ENCODE measurements around the gene BLOC1S3. TPM values are rescaled to one million over a fixed set of nuclear protein-coding genes. Genes with fewer than 3 reads are reported as not detected.

Gene BLOC1S3
- total and polyA plus RNA-seq, 10 donors = 5.0 to 31.7 (median 16.4) TPM

GRCh38 chr19:45153339-45154063 lies 25.1 kb upstream of the BLOC1S3 start:
- H3K36me3 ChIP-seq = peaks cover 0 to 5% (median 0%) of the 10 kb centered on the region in 6 donors
- peaks cover 0 to 82% (median 41%) of the 10 kb centered on the region in 7 donors for H3K27me3 ChIP-seq (replicated peaks in 1 of 7)
- TF ChIP-seq POLR2A (IDR thresholded peaks at IDR 0.05) = no peak
- TF ChIP-seq CTCF (IDR thresholded peaks at IDR 0.05 in 8 of 11, conservative IDR thresholded peaks at IDR 0.05 in 3 of 11) = no peak
- peak in 2 of 3 donors; percentile 14 to 33 for TF ChIP-seq POLR2AphosphoS5 (IDR thresholded peaks at IDR 0.05)
- peaks cover 25 to 33% (median 29%) of the 10 kb centered on the region in 6 donors for H3K4me1 ChIP-seq
- no peaks in the 10 kb centered on the region for H3K9me3 ChIP-seq
- peak overlapping the region in 2 of 8 donors; percentile 6 to 46 for H3K27ac ChIP-seq
- no peak for DNase-seq
- intact Hi-C loops (cut with DNase I; ENCODE audit: low total_unique reads) = no loop called here
- WGBS, 5 donors = 2 to 7% (median 4%) methylated on average over 31 to 69 of the region's 69 CpGs
- peak overlapping the region; percentile 23 to 67 (median 36) for H3K4me3 ChIP-seq

- DNase-seq = no peak
- TF ChIP-seq CTCF (IDR thresholded peaks at IDR 0.05 in 8 of 11, conservative IDR thresholded peaks at IDR 0.05 in 3 of 11) (no peak), POLR2AphosphoS5 (IDR thresholded peaks at IDR 0.05) (peak in 1 of 3 donors; percentile 15)
- WGBS, 5 donors = 53 to 67% (median 60%) methylated on average over 16 to 19 of the region's 19 CpGs
Measured at GRCh38 chr19:45154064-45154827, 24.3 kb upstream of the BLOC1S3 start.

DNA sequence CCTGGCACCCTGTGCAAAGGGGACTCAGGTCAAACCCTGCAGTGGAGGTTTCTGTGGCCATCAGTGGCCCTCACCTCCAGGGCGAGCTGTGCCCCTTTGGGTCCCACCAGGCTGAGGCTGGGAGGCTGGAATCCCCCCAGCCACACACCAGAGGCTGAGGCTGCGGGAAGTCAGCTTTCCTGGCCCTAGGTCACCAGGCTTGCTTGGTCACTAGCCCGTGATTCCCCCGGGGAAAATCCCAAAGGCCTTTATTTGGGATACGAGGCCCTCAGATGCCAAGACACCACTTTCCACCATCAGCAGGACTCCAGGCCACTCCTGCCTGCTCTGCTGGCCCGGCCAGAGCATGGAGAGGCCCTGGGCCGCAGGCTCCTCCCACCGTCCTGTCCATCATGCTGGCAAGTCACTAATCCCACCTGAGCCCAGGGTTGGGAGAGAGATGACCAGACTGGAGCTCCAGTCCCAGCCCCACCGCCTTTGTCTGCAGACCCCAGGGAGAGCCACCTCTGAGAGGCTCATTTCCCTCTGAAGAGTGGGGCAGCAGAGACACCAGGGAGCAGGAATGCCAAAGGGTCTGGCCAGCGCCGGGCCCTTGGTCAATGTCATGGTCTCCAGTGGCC lies 22.5 kb upstream of the BLOC1S3 start:
- intact Hi-C loops (cut with DNase I; ENCODE audit: low total_unique reads) = no loop called here
- no peak overlapping the region for H3K27ac ChIP-seq
- no peak for TF ChIP-seq CTCF (IDR thresholded peaks at IDR 0.05 in 8 of 11, conservative IDR thresholded peaks at IDR 0.05 in 3 of 11)
- no peak for TF ChIP-seq POLR2AphosphoS5 (IDR thresholded peaks at IDR 0.05)
- TF ChIP-seq POLR2A (IDR thresholded peaks at IDR 0.05) = no peak
- 82 to 96% (median 89%) methylated on average over 1 to 11 of the region's 11 CpGs for WGBS, 5 donors
- H3K9me3 ChIP-seq = no peaks in the 10 kb centered on the region
- peaks cover 0 to 100% (median 46%) of the 10 kb centered on the region in 7 donors for H3K27me3 ChIP-seq (replicated peaks in 1 of 7)
- no peaks in the 10 kb centered on the region for H3K36me3 ChIP-seq
- no peak overlapping the region for H3K4me3 ChIP-seq
- H3K4me1 ChIP-seq = peaks cover 25 to 33% (median 29%) of the 10 kb centered on the region in 6 donors
- DNase-seq = no peak

More at GRCh38 chr19:45154064-45154827, 24.3 kb upstream of the BLOC1S3 start:
- H3K9me3 ChIP-seq = no peaks in the 10 kb centered on the region
- no peak overlapping the region for H3K27ac ChIP-seq
- peak overlapping the region in 5 of 8 donors; percentile 32 to 67 (median 36) for H3K4me3 ChIP-seq
- no peaks in the 10 kb centered on the region for H3K36me3 ChIP-seq
- H3K4me1 ChIP-seq = peaks cover 25 to 33% (median 29%) of the 10 kb centered on the region in 6 donors
- H3K27me3 ChIP-seq (replicated peaks in 1 of 7) = peaks cover 0 to 89% (median 46%) of the 10 kb centered on the region in 7 donors
- intact Hi-C loops (cut with DNase I; ENCODE audit: low total_unique reads) = no loop called here

Measured in spleen (tissue), 11 donors.